BJ (cell line): Measurements from ENCODE around the gene SMARCA2. TPM values are rescaled to one million over a fixed set of nuclear protein-coding genes. Genes with fewer than 3 reads are reported as not detected.

ENCODE experiments used
- CTCF ChIA-PET: fragments of 350-600 bp; formaldehyde crosslinking; extraction: SDS; loops from one replicate; lab custom pipeline; 2021; ENCODE audit warnings: antibody characterized with exemption, inconsistent platforms; lab: Yijun Ruan, JAX
- POLR2A ChIA-PET: fragments of 300-600 bp; sonication (Branson Sonifier 250); formaldehyde crosslinking; extraction: SDS; loops from one replicate; lab custom pipeline; 2021; ENCODE audit warnings: antibody characterized with exemption; lab: Charles Lee
- DNase-seq: peaks from one replicate; pipeline ENCODE4 v3.0.0-alpha.2; 2011; ENCODE audit warnings: low read depth
- H3K27me3 ChIP-seq: 2 replicates; pipeline ENCODE4 v1.6.0; 2011; ENCODE audit warnings: low read length; ENCODE audit not compliant: control insufficient read depth, insufficient read depth
- H3K36me3 ChIP-seq: 2 replicates; pipeline ENCODE4 v1.5.1; 2011; ENCODE audit warnings: low read length; ENCODE audit not compliant: control insufficient read depth, insufficient read depth
- H3K4me3 ChIP-seq: 2 replicates; pipeline ENCODE4 v1.5.1; 2011; ENCODE audit warnings: low read depth, mild to moderate bottlenecking, control low read depth, low read length
- CTCF ChIP-seq: IDR thresholded peaks from 2 replicates; pipeline ENCODE4 v1.5.1; 2011; ENCODE audit warnings: low read depth, mild to moderate bottlenecking, control low read depth, inconsistent platforms, low read length, moderate library complexity; ENCODE audit not compliant: insufficient read depth
- polyA plus RNA-seq: library from polyadenylated mRNA; depleted of rRNA; stranded (reverse); fragments of >200 nt; gene quantifications from 2 replicates; pipeline ENCODE4 v1.2.3, GENCODE V29; 2011

SMARCA2 gene
- polyA plus RNA-seq, 1 experiment: 67.4 TPM

DNA sequence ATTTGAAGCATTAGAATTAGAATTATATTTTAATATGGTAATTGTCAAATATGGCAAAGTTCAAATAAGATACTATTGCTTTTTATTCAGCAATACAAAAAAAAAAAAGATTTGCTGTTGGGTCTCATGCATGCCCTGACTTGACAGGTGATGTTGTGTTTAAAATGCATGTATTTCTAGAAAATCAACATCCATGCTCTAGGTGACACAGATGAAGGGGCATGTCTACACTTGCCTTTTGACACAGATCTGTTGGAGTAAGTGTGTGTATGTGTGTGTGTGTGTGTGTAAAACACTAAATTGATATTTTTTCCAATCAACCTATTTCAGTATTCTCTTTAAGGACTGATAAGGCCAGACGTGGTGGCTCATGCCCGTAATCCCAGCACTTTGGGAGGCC is 38.1 kb upstream of the SMARCA2 start:
- DNase-seq: no peak
- Histone ChIP-seq H3K27me3 (no peaks in the 10 kb centered on the region), H3K36me3 (no peaks in the 10 kb centered on the region), H3K4me3 (no peak overlapping the region)
- TF ChIP-seq CTCF: no peak
- ChIA-PET POLR2A (no interaction called here), CTCF (no interaction called here)

GRCh38 chr9:1978941-1979340 is 36.2 kb upstream of the SMARCA2 start:
- no peaks in the 10 kb centered on the region for H3K27me3 ChIP-seq
- no peak overlapping the region for H3K4me3 ChIP-seq
- CTCF ChIA-PET: interaction anchor here (0.9 to 2.6 kb wide), 3 partner anchors 34 to 38 kb away, joined by 3 to 8 read pairs (median 4); partner anchors contain the start of gene SMARCA2
- no peak for TF ChIP-seq CTCF
- POLR2A ChIA-PET: no interaction called here
- peak; percentile 36 for DNase-seq
- H3K36me3 ChIP-seq: no peaks in the 10 kb centered on the region

GRCh38 chr9:1979741-1980367 is 35.3 kb upstream of the SMARCA2 start:
- no peaks in the 10 kb centered on the region for H3K27me3 ChIP-seq
- ChIA-PET CTCF (interaction anchor here (1.0 to 2.6 kb wide), 3 partner anchors 27 to 35 kb away, joined by 3 to 8 read pairs (median 4); partner anchors contain the start of gene SMARCA2), POLR2A (no interaction called here)
- H3K4me3 ChIP-seq: no peak overlapping the region
- H3K36me3 ChIP-seq: no peaks in the 10 kb centered on the region
- TF ChIP-seq CTCF: no peak
- DNase-seq: peak; percentile 91

- no peak overlapping the region for H3K4me3 ChIP-seq
- no peak for TF ChIP-seq CTCF
- ChIA-PET CTCF (interaction anchor here (1.0 to 2.6 kb wide), 2 partner anchors 26 to 34 kb away, joined by 3 to 8 read pairs; partner anchors contain the start of gene SMARCA2), POLR2A (no interaction called here)
- no peaks in the 10 kb centered on the region for H3K36me3 ChIP-seq
- H3K27me3 ChIP-seq: no peaks in the 10 kb centered on the region
- DNase-seq: no peak
Measured at GRCh38 chr9:1980387-1980786, 34.8 kb upstream of the SMARCA2 start.

GRCh38 chr9:1982074-1982473 is 33.1 kb upstream of the SMARCA2 start:
- no peak for DNase-seq
- POLR2A ChIA-PET: no interaction called here
- Histone ChIP-seq H3K27me3 (no peaks in the 10 kb centered on the region), H3K36me3 (no peaks in the 10 kb centered on the region), H3K4me3 (no peak overlapping the region)
- CTCF ChIA-PET: no interaction called here
- TF ChIP-seq CTCF: no peak
